ENCODE data around the gene KRT86. TPM values are rescaled to one million over a fixed set of nuclear protein-coding genes. Genes with fewer than 3 reads are reported as not detected.

KRT86 gene
- total RNA-seq, 1 donor from 2014 or later = not detected

GRCh38 chr12:52334185-52334584, 59.7 kb downstream of the KRT86 start:
- H3K27ac Mint-ChIP-seq = no peak overlapping the region
- no peak overlapping the region for H3K4me3 Mint-ChIP-seq
- TF ChIP-seq EZH2phosphoT487 (IDR thresholded peaks at IDR 0.05) (no peak), EZH2 (IDR thresholded peaks at IDR 0.05) (no peak), CTCF (IDR thresholded peaks at IDR 0.05) (no peak)
- Histone ChIP-seq H2AFZ (replicated peaks) (no peak overlapping the region), H3K4me3 (no peak overlapping the region), H3K27ac (no peak overlapping the region), H3K9me3 (ENCODE audit: low read depth) (no peaks in the 10 kb centered on the region), H3F3A (ENCODE audit: low read depth) (no peaks in the 10 kb centered on the region), H3K9ac (no peak overlapping the region), H3K36me3 (no peaks in the 10 kb centered on the region), H3K4me1 (no peaks in the 10 kb centered on the region), H4K20me1 (ENCODE audit: low read depth) (no peaks in the 10 kb centered on the region), H3K27me3 (no peaks in the 10 kb centered on the region), H3K79me2 (ENCODE audit: low read depth) (no peaks in the 10 kb centered on the region), H3K4me2 (no peak overlapping the region)
- peaks cover 3% of the 10 kb centered on the region for H3K9me3 Mint-ChIP-seq
- no peak for DNase-seq (ENCODE audit: low spot score)
- no peaks in the 10 kb centered on the region for H3K36me3 Mint-ChIP-seq
- peaks cover 5% of the 10 kb centered on the region for H3K27me3 Mint-ChIP-seq (ENCODE audit: insufficient read depth, low read depth)
- H3K4me1 Mint-ChIP-seq = no peaks in the 10 kb centered on the region

GRCh38 chr12:52335598-52336262, 61.3 kb downstream of the KRT86 start:
- no peaks in the 10 kb centered on the region for H3K4me1 Mint-ChIP-seq
- no peaks in the 10 kb centered on the region for H3K79me2 ChIP-seq (ENCODE audit: low read depth)
- no peak overlapping the region for H3K4me3 Mint-ChIP-seq
- no peak overlapping the region for H3K4me2 ChIP-seq
- H2AFZ ChIP-seq (replicated peaks) = no peak overlapping the region
- no peaks in the 10 kb centered on the region for H3F3A ChIP-seq (ENCODE audit: low read depth)
- no peaks in the 10 kb centered on the region for H3K27me3 ChIP-seq
- no peak overlapping the region for H3K9ac ChIP-seq
- no peaks in the 10 kb centered on the region for H4K20me1 ChIP-seq (ENCODE audit: low read depth)
- no peak overlapping the region for H3K27ac ChIP-seq
- no peaks in the 10 kb centered on the region for H3K36me3 Mint-ChIP-seq
- H3K9me3 Mint-ChIP-seq = peaks cover 3% of the 10 kb centered on the region
- H3K9me3 ChIP-seq (ENCODE audit: low read depth) = no peaks in the 10 kb centered on the region
- H3K4me1 ChIP-seq = no peaks in the 10 kb centered on the region
- DNase-seq (ENCODE audit: low spot score) = no peak
- TF ChIP-seq EZH2phosphoT487 (IDR thresholded peaks at IDR 0.05) (no peak), CTCF (IDR thresholded peaks at IDR 0.05) (no peak), EZH2 (IDR thresholded peaks at IDR 0.05) (no peak)
- H3K27ac Mint-ChIP-seq = peak overlapping the region; percentile 64
- H3K4me3 ChIP-seq = no peak overlapping the region
- no peaks in the 10 kb centered on the region for H3K36me3 ChIP-seq
- H3K27me3 Mint-ChIP-seq (ENCODE audit: insufficient read depth, low read depth) = peaks cover 3% of the 10 kb centered on the region

- no peaks in the 10 kb centered on the region for H3K9me3 ChIP-seq (ENCODE audit: low read depth)
- Mint-ChIP-seq H3K27me3 (ENCODE audit: insufficient read depth, low read depth) (peaks cover 3% of the 10 kb centered on the region), H3K27ac (no peak overlapping the region), H3K36me3 (no peaks in the 10 kb centered on the region), H3K4me1 (no peaks in the 10 kb centered on the region), H3K4me3 (no peak overlapping the region), H3K9me3 (peaks cover 3% of the 10 kb centered on the region)
- no peaks in the 10 kb centered on the region for H3K36me3 ChIP-seq
- no peaks in the 10 kb centered on the region for H3K79me2 ChIP-seq (ENCODE audit: low read depth)
- no peak overlapping the region for H3K4me2 ChIP-seq
- no peaks in the 10 kb centered on the region for H3K27me3 ChIP-seq
- DNase-seq (ENCODE audit: low spot score) = no peak
- H3K4me1 ChIP-seq = no peaks in the 10 kb centered on the region
- H2AFZ ChIP-seq (replicated peaks) = no peak overlapping the region
- H3K27ac ChIP-seq = no peak overlapping the region
- no peaks in the 10 kb centered on the region for H3F3A ChIP-seq (ENCODE audit: low read depth)
- no peak overlapping the region for H3K4me3 ChIP-seq
- TF ChIP-seq EZH2phosphoT487 (IDR thresholded peaks at IDR 0.05) = no peak
- no peak overlapping the region for H3K9ac ChIP-seq
- no peaks in the 10 kb centered on the region for H4K20me1 ChIP-seq (ENCODE audit: low read depth)
These were observed 62.2 kb downstream of the KRT86 start for GRCh38 chr12:52336641-52337040.

GRCh38 chr12:52337054-52337453, 62.6 kb downstream of the KRT86 start:
- Histone ChIP-seq H3K4me2 (no peak overlapping the region), H2AFZ (replicated peaks) (no peak overlapping the region), H3K9me3 (ENCODE audit: low read depth) (no peaks in the 10 kb centered on the region), H3K36me3 (no peaks in the 10 kb centered on the region), H3K79me2 (ENCODE audit: low read depth) (no peaks in the 10 kb centered on the region), H3K27ac (no peak overlapping the region), H3K27me3 (no peaks in the 10 kb centered on the region), H3K4me3 (no peak overlapping the region), H3K9ac (no peak overlapping the region), H3F3A (ENCODE audit: low read depth) (no peaks in the 10 kb centered on the region), H3K4me1 (no peaks in the 10 kb centered on the region), H4K20me1 (ENCODE audit: low read depth) (no peaks in the 10 kb centered on the region)
- TF ChIP-seq EZH2phosphoT487 (IDR thresholded peaks at IDR 0.05) = no peak
- no peak for TF ChIP-seq EZH2 (IDR thresholded peaks at IDR 0.05)
- no peak for TF ChIP-seq CTCF (IDR thresholded peaks at IDR 0.05)
- Mint-ChIP-seq H3K4me1 (no peaks in the 10 kb centered on the region), H3K9me3 (peaks cover 3% of the 10 kb centered on the region), H3K4me3 (no peak overlapping the region), H3K27ac (no peak overlapping the region), H3K27me3 (ENCODE audit: insufficient read depth, low read depth) (peaks cover 3% of the 10 kb centered on the region), H3K36me3 (no peaks in the 10 kb centered on the region)
- DNase-seq (ENCODE audit: low spot score) = no peak
